HG03558 (cell line): ENCODE measurements around the gene CCM2L.

Experiments used
- ATAC-seq: cut with Tn5 transposase; IDR thresholded peaks from one replicate; pipeline ENCODE4 v1.9.1; 2021; ENCODE audit warnings: moderate number of reproducible peaks; ENCODE audit not compliant: unreplicated experiment; ENCODE audit errors: extremely low read depth

Gene CCM2L

GRCh38 chr20:32080783-32081182 lies 70.5 kb downstream of the CCM2L start:
- ATAC-seq, result no peak
